ENCODE data around the gene UPK1A.

Gene UPK1A

DNA sequence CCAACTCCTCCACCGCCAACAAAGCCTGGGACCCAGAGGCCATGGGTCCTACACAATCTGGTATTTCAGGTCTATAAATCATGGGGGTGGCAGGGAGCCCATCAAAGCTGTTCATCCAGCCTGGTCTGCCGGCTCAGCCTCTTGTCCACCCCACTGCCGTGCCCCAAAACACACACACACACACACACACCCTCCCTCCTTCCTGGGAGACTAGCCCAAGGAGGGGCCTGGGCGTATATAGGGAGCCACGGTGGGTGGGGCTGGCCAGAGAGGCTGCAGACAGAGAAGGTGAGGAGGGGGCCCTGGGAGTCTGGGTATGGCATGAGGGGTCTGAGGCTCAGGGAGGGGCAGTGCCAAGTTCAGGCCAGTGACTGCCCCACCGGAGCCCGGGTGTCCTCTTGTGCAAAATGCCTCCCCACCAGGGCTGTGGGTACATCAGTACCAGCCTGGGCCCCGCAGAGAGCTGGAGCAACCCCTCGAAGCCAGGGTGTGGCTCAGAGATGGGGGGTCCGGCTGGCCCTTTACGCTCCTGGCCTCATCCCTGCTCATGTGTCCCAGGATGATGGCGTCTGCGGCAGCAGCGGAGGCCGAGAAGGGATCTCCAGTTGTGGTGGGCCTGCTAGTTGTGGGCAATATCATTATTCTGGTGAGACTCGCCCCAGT lies at the start of gene UPK1A:
Gene UPK1A (plus strand): TSS at position 267 of the 663 bp plus-strand sequence. CDS start 296 bp downstream, at position 563.
- DNase-seq (ENCODE audit: low read depth), result no peak

DNA sequence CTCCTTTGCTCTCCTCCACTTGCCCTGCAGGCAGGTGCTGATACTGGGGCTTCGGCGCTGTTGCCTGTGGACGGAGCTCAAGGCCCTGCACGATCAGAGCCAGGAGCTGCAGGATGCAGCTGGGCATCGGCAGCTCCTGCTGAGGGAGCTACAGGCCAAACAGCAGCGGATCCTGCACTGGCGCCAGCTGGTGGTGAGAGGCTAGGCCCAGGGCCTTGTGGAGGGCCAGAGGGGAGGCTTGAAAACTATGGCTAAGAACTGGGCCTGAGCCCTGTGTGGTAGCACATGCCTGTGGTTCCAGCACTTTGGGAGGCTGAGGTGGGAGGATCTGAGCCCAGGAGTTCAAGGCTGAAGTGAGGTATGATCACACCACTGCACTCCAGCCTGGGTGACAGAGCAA lies 47.5 kb upstream of the UPK1A start:
- DNase-seq (ENCODE audit: low read depth), result no peak

DNA sequence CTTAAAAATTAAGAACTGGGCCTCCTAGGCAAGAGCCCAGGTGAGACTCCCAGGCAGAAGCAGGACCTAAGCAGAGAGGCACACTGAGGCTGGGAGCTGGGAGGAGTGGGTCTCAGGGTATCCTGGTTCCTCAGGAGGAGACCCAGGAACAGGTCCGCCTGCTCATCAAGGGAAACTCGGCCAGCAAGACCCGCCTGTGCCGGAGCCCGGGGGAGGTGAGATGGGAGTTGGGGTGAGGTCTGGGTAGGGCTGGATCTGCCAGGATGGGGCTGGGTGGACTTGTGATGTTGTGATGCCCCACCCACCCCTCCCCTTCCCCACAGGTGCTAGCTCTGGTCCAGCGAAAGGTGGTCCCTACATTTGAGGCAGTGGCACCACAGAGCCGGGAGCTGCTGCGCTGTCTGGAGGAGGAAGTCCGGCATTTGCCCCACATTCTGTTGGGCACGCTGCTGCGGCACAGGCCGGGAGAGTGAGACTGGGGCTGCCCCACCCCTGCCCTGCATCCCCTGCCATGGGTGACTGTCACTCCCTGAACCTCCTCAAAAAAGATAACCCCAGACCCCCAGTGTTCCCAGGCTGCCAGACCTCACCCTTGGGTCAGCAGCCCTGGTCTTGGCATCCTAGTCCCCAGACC lies 46.9 kb upstream of the UPK1A start:
- no peak for DNase-seq (ENCODE audit: low read depth)

DNA sequence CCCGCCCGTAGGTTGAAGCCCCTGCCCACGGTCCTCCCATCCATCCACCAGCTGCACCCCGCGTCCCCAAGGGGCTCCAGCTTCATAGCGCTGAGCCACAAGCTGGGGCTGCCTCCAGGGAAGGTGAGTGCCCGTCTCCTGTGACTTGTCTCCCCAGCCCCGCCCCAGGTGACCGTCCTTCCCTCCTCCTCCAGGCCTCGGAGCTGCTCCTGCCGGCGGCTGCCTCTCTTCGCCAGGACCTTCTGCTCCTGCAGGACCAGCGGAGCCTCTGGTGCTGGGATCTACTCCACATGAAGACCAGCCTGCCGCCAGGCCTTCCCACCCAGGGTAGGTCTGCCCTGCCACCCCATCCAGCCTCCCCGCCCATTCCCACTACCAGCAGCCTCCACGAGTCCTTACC lies 46.3 kb upstream of the UPK1A start:
- DNase-seq (ENCODE audit: low read depth), result no peak

DNA sequence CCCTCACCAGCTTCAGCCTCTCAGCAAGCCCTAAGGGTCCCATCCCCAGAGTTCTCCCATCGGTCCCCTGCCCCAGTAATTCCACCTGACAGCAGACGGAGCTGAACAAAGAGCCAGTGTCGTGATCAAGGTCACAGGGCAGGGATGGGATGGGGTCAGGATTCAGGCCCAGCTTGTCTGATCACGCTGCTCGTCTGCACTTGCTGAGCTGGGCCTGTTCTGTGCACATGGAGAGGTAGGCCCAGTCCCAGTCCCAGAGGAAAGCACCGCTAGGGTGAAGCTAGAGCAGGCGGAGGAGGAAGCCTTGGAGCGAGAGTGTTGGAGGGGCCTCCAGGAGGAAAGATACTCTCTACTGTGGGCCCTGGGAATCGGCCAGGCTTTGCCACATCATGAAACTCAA lies 44.6 kb upstream of the UPK1A start:
- DNase-seq (ENCODE audit: low read depth), result no peak

DNA sequence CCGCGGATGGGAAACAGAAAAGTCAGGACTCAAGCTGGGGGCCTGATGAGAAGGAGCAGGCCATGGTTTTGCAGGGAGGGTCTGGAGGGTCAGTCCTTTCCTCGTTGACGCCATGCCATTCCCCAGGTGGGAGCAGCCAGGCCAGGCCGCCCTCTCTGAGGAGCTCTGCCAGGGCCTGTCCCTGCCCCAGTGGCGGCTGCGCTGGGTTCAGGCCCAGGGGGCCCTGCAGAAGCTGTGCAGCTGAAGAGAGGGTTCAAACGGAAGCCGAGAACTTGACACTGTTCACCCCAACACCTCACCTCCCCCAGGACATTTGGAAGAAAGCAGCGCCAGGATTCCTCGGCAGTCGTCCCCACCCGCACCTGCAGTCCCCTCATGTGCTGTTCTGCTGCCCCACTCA lies 43.6 kb upstream of the UPK1A start:
- no peak for DNase-seq (ENCODE audit: low read depth)

DNA sequence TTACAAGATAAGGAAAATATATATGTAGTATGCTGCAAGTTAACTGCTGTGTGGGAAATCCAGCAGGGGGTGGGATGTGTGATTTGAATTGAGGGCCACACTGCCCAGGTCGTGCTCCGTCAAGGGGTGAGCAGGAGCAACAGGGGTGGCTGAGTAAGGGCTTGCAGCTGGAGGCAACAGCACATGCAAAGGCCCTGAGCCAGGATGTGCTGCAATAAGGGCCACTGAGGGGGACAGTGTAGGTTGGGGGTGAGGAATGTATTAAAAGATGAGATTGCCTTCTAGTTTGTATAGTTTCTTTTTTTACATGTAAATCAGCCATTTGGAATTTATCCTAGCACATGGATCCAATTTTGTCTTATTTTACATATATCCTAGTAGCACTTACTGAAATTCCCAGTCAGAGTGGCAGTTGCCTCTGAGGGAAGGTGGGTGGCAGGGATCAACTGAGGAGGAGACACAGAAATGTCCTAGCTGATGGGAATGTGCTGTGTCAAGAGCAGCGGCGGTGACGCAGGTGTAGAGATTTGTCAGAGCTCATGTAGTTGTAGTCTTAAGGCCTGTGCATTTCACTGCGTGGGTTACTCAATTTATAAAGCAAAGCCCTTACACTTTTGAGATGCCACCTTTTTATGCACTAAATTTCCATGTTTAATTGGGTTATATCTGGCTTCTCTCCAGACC lies 42.8 kb upstream of the UPK1A start:
- no peak for DNase-seq (ENCODE audit: low read depth)

DNA sequence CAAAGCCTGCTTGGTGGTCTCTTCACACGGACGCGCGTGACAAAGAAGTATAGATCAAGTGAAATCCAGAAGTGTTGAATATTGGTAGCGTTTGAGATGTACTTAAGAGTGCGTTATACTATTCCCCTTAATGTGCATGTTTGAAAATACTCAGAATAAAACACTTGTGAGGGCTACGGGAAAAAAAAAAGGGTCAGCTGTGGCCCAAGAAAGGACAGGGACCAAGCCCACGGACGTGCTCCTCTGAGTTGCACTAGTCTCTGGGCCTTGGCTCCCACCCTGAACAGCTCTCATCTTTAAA lies 38.1 kb upstream of the UPK1A start:
- DNase-seq (ENCODE audit: low read depth), result no peak

DNA sequence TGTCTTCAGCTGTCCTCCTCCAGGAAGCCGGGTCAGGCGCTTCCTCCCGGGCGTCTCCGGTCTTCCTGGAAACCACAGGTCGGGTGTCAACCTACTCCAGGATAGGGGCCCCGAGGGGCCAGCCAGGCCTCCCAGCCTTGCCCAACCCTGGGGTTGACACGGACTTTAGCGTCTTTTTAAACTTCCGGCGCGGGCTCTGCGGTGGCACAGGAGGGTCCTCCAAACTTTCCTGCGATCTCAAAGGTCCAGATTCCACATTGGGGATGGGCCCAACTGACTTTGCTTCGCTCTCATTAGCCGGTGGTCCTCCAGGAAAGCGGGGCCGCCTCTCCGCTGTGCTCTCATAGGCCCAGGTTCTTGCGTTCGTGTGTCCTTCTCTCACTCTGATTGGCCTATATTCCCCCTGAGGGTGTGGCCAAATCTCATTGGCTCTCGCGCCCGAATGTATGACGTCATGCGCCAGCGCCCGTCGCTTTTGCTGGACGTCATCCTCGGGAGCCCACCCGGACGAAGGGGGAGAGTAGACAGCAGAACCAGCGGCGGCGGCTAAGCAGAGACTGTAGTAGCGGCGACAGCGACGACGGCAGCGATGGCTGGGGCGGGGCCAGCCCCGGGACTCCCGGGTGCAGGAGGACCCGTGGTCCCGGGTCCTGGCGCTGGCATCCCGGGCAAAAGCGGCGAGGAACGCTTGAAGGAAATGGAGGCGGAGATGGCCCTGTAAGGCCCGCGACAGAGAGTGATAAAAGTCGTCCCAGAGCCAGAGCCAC lies 37.6 kb upstream of the UPK1A start, which contains the start of gene RBM42:
Gene RBM42 (plus strand): TSS at position 472 of the 767 bp plus-strand sequence. CDS start 118 bp downstream, at position 590.
- DNase-seq (ENCODE audit: low read depth), result peak; percentile 93

DNA sequence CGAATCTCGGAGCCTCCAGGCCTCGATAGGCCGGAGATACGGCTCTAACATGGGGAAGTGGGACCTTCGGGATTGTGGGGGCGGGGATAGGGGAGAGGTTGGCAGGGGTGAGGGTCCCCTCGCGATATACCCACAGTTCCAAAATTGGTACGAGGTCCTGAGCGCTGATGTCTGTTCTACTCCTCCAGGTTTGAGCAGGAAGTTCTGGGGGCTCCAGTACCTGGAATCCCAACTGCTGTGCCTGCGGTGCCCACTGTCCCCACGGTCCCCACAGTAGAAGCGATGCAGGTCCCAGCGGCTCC lies 37.0 kb upstream of the UPK1A start:
- DNase-seq (ENCODE audit: low read depth), result no peak

DNA sequence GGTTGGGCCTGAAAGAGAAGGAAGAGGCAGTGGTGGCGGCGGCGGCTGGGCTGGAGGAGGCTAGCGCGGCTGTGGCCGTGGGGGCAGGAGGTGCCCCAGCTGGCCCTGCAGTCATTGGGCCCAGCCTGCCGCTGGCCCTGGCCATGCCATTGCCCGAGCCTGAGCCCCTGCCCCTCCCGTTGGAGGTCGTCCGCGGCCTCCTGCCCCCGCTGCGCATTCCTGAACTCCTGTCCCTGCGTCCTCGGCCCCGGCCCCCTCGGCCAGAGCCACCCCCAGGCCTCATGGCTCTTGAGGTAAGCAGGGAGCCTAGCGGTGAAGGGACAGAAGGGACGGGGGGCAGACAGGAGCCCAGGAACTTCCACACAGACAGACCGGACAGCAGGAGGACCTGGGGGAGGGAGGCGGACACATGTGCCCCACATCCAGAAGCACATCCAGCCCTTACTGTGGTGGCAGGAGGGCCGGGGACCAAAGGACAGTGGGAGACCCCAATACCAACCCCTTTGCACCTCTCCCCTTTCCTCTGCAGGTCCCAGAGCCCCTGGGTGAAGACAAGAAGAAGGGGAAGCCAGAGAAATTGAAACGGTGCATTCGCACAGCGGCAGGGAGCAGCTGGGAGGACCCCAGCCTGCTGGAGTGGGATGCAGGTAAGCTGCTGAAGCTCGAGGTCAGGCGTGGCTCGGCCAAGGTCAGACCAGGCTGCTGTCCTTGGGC lies 32.4 kb upstream of the UPK1A start:
- DNase-seq (ENCODE audit: low read depth), result no peak

DNA sequence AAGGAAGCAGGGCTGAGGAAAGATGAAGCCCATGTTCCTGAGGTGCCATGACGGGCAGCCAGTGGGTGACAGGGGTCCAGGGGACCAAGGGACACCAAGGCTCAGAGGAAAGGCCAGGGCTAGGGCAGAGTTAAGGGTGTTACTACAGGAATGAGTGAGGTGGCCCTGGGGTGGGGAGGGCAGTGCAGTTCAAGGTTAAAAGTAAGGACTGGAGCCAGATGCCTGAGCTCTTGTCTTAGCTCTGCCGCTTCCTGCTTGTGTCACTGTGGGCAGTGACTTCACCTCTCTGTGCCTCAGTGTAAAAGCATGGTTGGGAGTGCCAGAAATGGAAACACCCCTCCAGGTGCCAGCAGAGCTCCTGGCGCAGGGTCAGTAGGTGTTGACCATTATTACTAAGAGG lies 29.7 kb upstream of the UPK1A start:
- DNase-seq (ENCODE audit: low read depth), result no peak

DNA sequence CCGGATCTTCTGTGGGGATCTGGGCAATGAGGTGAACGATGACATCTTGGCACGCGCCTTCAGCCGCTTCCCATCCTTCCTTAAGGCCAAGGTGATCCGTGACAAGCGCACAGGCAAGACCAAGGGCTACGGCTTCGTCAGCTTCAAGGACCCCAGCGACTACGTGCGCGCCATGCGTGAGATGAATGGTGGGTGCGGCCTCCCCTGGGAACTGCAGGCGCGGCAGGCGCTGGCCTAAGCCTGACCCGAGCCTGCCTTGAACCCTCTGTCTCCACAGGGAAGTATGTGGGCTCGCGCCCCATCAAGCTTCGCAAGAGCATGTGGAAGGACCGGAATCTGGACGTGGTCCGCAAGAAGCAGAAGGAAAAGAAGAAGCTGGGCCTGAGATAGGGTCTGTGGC lies 29.2 kb upstream of the UPK1A start:
- DNase-seq (ENCODE audit: low read depth), result no peak

DNA sequence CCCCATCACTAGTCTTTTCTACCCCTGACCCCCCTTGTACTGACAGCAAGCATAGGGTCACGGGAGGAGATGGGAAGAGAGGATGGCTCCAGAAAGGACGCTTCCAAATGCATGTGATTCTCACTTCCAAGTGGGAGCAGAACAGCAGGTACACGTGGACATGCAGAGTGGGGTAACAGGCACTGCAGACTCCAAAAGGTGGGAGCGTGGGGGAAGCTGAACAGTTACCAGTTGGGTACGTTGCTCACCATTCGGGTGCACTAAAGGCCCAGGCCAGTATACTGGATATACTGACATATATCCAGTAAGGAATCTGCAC lies 27.0 kb upstream of the UPK1A start:
- DNase-seq (ENCODE audit: low read depth), result no peak

DNA sequence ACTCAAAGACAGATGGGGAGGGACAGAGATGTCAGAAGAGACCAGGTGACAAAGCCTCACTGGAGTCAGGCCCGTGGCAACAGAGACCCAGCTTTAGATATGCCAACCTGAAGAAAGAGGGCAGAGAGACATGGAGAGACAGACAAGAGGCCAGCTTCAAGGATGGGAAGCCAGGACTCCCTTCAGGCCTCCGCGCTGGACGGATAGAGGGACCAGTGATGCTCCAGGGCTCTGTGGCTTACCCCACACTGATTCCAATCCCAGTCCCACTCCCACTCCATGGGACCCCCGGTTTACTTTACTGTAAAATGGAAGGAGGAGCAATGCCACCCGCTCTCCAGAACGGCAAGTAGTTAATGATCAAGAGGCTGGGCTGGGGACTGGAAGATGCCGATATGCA lies 26.5 kb upstream of the UPK1A start:
- no peak for DNase-seq (ENCODE audit: low read depth)

DNA sequence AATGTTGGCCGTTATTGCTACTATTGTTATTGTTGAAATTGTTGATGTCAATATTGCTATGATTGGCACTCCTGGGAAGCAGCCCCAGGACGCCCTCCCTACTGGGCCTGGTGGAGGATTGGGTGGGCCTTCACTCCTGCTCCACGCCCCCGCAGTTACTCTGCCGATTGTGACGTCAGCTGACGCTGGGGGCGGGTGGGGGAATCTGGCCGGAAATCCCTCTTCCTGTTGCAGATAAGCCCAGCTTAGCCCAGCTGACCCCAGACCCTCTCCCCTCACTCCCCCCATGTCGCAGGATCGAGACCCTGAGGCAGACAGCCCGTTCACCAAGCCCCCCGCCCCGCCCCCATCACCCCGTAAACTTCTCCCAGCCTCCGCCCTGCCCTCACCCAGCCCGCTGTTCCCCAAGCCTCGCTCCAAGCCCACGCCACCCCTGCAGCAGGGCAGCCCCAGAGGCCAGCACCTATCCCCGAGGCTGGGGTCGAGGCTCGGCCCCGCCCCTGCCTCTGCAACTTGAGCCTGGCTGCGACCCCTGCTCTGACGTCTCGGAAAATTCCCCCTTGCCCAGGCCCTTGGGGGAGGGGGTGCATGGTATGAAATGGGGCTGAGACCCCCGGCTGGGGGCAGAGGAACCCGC lies 24.7 kb upstream of the UPK1A start, which contains the start of gene ETV2:
Gene ETV2 (plus strand): TSS at position 231 of the 637 bp plus-strand sequence. CDS start 716 bp downstream, outside the sequence.
- DNase-seq (ENCODE audit: low read depth), result no peak

DNA sequence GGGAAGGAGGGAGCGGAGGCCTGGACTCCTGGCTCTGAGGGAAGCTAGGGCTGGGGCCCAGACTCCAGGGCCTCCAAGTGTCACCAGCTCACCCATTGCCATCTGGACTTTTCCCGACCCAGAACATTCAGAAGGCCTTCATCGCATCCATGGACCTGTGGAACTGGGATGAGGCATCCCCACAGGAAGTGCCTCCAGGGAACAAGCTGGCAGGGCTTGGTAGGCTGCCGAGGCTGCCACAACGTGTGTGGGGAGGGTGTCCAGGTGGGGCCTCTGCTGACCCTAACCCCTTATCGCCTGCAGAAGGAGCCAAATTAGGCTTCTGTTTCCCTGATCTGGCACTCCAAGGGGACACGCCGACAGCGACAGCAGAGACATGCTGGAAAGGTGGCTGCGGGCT lies 24.0 kb upstream of the UPK1A start:
- DNase-seq (ENCODE audit: low read depth), result no peak

DNA sequence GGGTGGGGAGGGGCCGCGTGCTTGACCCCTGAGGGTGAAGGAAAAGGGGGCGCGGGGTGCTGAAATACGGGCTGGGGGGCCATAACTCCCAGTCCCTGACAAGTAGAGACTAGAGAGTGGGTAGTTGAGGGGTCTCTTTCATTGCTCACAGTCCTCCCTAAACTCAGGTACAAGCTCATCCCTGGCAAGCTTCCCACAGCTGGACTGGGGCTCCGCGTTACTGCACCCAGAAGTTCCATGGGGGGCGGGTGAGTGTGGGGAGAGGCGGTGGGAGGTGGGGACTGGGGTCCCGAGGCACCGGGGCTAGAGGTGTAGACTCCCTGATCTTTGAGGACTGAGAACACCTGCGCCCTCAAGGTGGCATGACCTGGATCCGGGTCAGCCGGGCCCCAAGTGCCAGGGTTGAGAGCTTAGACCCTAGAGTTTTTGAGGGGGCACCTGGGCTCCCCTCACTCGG lies 23.5 kb upstream of the UPK1A start:
- DNase-seq (ENCODE audit: low read depth), result no peak

DNA sequence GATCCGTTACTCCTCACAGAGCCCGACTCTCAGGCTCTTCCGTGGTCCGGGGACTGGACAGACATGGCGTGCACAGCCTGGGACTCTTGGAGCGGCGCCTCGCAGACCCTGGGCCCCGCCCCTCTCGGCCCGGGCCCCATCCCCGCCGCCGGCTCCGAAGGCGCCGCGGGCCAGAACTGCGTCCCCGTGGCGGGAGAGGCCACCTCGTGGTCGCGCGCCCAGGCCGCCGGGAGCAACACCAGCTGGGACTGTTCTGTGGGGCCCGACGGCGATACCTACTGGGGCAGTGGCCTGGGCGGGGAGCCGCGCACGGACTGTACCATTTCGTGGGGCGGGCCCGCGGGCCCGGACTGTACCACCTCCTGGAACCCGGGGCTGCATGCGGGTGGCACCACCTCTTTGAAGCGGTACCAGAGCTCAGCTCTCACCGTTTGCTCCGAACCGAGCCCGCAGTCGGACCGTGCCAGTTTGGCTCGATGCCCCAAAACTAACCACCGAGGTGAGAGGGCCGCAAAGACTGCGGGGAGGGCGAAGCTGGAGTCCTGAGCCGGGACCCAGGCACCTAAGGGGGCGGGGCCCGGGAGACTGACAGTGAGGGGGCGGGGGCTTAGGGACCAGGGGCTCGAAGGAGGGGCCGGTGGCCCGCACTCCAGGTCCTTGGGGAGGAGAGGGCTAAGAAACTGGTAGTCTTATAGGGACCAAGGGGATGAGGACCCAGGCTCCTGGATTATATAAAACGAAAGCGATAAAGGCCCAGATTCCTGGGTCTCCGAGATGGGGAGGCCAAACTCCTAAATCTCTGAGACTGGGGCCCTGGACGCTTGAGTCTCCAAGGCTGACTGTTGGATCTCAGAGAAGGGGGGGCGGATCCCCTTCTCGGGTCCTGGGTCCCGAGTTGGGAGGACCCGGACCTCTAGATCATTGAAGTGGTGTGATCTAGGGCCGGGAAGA lies 22.8 kb upstream of the UPK1A start:
- DNase-seq (ENCODE audit: low read depth), result peak; percentile 80

DNA sequence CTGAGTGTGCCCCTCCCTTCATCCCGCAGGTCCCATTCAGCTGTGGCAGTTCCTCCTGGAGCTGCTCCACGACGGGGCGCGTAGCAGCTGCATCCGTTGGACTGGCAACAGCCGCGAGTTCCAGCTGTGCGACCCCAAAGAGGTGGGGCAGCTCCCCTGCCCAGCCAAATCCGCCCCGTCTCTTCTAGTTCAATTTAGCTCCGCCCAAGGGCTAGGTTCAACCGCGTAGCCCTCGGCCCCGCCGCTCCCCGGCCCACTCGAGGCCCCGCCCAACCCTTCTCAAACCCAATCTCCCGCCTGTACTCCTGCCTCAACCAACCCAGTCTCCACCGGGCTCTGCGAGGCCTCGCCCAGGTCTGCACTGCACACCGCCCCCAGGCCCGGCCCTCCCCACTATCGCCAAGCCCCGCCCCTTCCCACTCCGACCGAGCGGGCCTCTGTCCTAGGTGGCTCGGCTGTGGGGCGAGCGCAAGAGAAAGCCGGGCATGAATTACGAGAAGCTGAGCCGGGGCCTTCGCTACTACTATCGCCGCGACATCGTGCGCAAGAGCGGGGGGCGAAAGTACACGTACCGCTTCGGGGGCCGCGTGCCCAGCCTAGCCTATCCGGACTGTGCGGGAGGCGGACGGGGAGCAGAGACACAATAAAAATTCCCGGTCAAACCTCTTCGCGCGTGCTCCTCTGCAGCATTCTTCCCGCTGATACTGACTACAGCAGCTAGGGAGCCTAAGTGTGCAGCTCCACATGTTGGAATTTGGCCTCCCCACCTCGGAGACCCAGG lies 21.9 kb upstream of the UPK1A start:
- DNase-seq (ENCODE audit: low read depth), result peak; percentile 95
